SK-N-SH (cell line): ENCODE data around the gene ANKMY2.

ENCODE experiments used
- RAD21 ChIP-seq: IDR thresholded peaks from 2 replicates; pipeline ENCODE4 v1.6.1; 2012; ENCODE audit warnings: mild to moderate bottlenecking, low read length
- TF ChIP-seq, protein P1 (sequence below): IDR thresholded peaks from 2 replicates; pipeline ENCODE4 v1.4.0; 2012; ENCODE audit warnings: low read depth, borderline replicate concordance
- TF ChIP-seq, protein P2 (sequence below): fragments of 200-600 bp; sonication (generic); IDR thresholded peaks from 2 replicates; pipeline ENCODE4 v1.6.1; 2017; ENCODE audit warnings: antibody characterized with exemption, mild to moderate bottlenecking, moderate library complexity
- TF ChIP-seq, protein P3 (sequence below): IDR thresholded peaks from 2 replicates; pipeline ENCODE4 v1.4.0; 2012; ENCODE audit warnings: low read depth

DNA sequence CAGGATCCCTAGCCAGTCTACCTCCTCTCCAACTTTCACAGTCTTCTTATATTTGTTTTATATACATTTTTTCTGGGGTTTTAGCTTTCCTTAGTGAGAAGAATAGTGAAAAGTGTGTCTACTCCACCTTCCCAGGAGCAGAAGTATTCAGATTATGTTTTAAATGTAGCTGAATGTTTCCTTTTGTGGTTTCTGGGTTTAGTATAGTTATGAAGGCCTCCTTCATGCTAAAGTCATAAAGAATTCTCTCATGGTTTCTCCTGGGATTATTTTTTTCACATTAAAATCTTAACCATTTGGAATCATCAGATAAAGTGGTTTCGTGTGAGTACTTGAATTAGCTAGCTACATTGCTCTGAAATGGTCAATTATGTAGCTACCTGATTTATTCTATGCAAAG, 50.9 kb downstream of the ANKMY2 start:
- TF ChIP-seq RAD21: no peak
- TF ChIP-seq, protein P1, sequence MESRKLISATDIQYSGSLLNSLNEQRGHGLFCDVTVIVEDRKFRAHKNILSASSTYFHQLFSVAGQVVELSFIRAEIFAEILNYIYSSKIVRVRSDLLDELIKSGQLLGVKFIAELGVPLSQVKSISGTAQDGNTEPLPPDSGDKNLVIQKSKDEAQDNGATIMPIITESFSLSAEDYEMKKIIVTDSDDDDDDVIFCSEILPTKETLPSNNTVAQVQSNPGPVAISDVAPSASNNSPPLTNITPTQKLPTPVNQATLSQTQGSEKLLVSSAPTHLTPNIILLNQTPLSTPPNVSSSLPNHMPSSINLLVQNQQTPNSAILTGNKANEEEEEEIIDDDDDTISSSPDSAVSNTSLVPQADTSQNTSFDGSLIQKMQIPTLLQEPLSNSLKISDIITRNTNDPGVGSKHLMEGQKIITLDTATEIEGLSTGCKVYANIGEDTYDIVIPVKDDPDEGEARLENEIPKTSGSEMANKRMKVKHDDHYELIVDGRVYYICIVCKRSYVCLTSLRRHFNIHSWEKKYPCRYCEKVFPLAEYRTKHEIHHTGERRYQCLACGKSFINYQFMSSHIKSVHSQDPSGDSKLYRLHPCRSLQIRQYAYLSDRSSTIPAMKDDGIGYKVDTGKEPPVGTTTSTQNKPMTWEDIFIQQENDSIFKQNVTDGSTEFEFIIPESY: no peak
- TF ChIP-seq, protein P2, sequence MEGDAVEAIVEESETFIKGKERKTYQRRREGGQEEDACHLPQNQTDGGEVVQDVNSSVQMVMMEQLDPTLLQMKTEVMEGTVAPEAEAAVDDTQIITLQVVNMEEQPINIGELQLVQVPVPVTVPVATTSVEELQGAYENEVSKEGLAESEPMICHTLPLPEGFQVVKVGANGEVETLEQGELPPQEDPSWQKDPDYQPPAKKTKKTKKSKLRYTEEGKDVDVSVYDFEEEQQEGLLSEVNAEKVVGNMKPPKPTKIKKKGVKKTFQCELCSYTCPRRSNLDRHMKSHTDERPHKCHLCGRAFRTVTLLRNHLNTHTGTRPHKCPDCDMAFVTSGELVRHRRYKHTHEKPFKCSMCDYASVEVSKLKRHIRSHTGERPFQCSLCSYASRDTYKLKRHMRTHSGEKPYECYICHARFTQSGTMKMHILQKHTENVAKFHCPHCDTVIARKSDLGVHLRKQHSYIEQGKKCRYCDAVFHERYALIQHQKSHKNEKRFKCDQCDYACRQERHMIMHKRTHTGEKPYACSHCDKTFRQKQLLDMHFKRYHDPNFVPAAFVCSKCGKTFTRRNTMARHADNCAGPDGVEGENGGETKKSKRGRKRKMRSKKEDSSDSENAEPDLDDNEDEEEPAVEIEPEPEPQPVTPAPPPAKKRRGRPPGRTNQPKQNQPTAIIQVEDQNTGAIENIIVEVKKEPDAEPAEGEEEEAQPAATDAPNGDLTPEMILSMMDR: no peak
- TF ChIP-seq, protein P3, sequence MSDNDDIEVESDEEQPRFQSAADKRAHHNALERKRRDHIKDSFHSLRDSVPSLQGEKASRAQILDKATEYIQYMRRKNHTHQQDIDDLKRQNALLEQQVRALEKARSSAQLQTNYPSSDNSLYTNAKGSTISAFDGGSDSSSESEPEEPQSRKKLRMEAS: no peak
